ENCODE data around the gene TNF. TPM values are rescaled to one million over a fixed set of nuclear protein-coding genes. Genes with fewer than 3 reads are reported as not detected.

The TNF gene
- total RNA-seq, 1 donor from 2014 or later: 11.5 TPM

GRCh38 chr6:31572041-31572911 lies 3.1 kb upstream of the TNF start, which contains the start of gene LTA:
LTA (plus strand) TSS chr6:31572289; CDS start chr6:31572743, 454 bp downstream.
- Histone ChIP-seq H3K4me1 (no peaks in the 10 kb centered on the region), H3K9me3 (no peaks in the 10 kb centered on the region), H3K27ac (no peak within 1 kb of the TSS), H3K4me3 (no peak within 1 kb of the TSS), H3K27me3 (no peaks in the 10 kb centered on the region), H3K36me3 (no peaks in the 10 kb centered on the region)
- no peak for TF ChIP-seq CTCF (IDR thresholded peaks at IDR 0.05)
- intact Hi-C loops (cut with DNase I): no loop called here
- no peak for DNase-seq (ENCODE audit: low spot score in 2 of 2)

GRCh38 chr6:31573239-31574105 lies 1.9 kb upstream of the TNF start:
- Histone ChIP-seq H3K4me3 (no peak overlapping the region), H3K27me3 (no peaks in the 10 kb centered on the region), H3K4me1 (no peaks in the 10 kb centered on the region), H3K9me3 (no peaks in the 10 kb centered on the region), H3K36me3 (no peaks in the 10 kb centered on the region), H3K27ac (no peak overlapping the region)
- intact Hi-C loops (cut with DNase I): no loop called here
- no peak for DNase-seq (ENCODE audit: low spot score in 2 of 2)
- TF ChIP-seq CTCF (IDR thresholded peaks at IDR 0.05): no peak

GRCh38 chr6:31574106-31575061 lies 981 bp upstream of the TNF start:
- H3K36me3 ChIP-seq: no peaks in the 10 kb centered on the region
- no peak overlapping the region for H3K4me3 ChIP-seq
- no peak overlapping the region for H3K27ac ChIP-seq
- no peak for DNase-seq (ENCODE audit: low spot score in 2 of 2)
- H3K27me3 ChIP-seq: no peaks in the 10 kb centered on the region
- H3K4me1 ChIP-seq: no peaks in the 10 kb centered on the region
- H3K9me3 ChIP-seq: no peaks in the 10 kb centered on the region
- intact Hi-C loops (cut with DNase I): no loop called here
- TF ChIP-seq CTCF (IDR thresholded peaks at IDR 0.05): no peak

GRCh38 chr6:31575952-31576685 lies 754 bp downstream of the TNF start:
- DNase-seq (ENCODE audit: low spot score in 2 of 2): no peak
- Histone ChIP-seq H3K9me3 (no peaks in the 10 kb centered on the region), H3K4me1 (no peaks in the 10 kb centered on the region), H3K36me3 (no peaks in the 10 kb centered on the region), H3K27me3 (no peaks in the 10 kb centered on the region), H3K4me3 (peak overlapping the region in 1 of 2 donors; percentile 45), H3K27ac (no peak overlapping the region)
- no peak for TF ChIP-seq CTCF (IDR thresholded peaks at IDR 0.05)
- intact Hi-C loops (cut with DNase I): no loop called here

Measured in ascending aorta (tissue), 2 donors.